ENCODE results near the gene LACTB.
"Not testable (repeated sequence)": the region's sequence is repeated elsewhere in the genome, so short reads cannot be mapped to it uniquely, and the experiment has no call there.

Gene LACTB

GRCh38 chr15:63083541-63083940, 38.1 kb upstream of the LACTB start:
- ATAC-seq (no peak), DNase-seq (no peak)
- Mint-ChIP-seq H3K9me3 (no peaks in the 10 kb centered on the region), H3K4me3 (no peak overlapping the region), H3K4me1 (no peaks in the 10 kb centered on the region), H3K27me3 (peaks cover 2% of the 10 kb centered on the region), H3K36me3 (ENCODE audit: low read depth) (no peaks in the 10 kb centered on the region), H3K27ac (no peak overlapping the region)

- no peak overlapping the region for H3K4me3 Mint-ChIP-seq
- no peak for ATAC-seq
- no peaks in the 10 kb centered on the region for H3K27me3 Mint-ChIP-seq
- H3K36me3 Mint-ChIP-seq (ENCODE audit: low read depth), result no peaks in the 10 kb centered on the region
- H3K27ac Mint-ChIP-seq, result no peak overlapping the region
- no peaks in the 10 kb centered on the region for H3K4me1 Mint-ChIP-seq
- no peaks in the 10 kb centered on the region for H3K9me3 Mint-ChIP-seq
- DNase-seq, result no peak
Observed at GRCh38 chr15:63084806-63085205, 36.9 kb upstream of the LACTB start.

GRCh38 chr15:63085289-63085688, 36.4 kb upstream of the LACTB start:
- DNase-seq (no peak), ATAC-seq (no peak)
- Mint-ChIP-seq H3K4me1 (no peaks in the 10 kb centered on the region), H3K9me3 (no peaks in the 10 kb centered on the region), H3K4me3 (no peak overlapping the region), H3K27ac (no peak overlapping the region), H3K27me3 (no peaks in the 10 kb centered on the region), H3K36me3 (ENCODE audit: low read depth) (no peaks in the 10 kb centered on the region)

- Mint-ChIP-seq H3K4me3 (no peak overlapping the region), H3K9me3 (no peaks in the 10 kb centered on the region), H3K27me3 (no peaks in the 10 kb centered on the region), H3K27ac (no peak overlapping the region), H3K4me1 (no peaks in the 10 kb centered on the region), H3K36me3 (ENCODE audit: low read depth) (no peaks in the 10 kb centered on the region)
- ATAC-seq (no peak), DNase-seq (no peak)
Observed at GRCh38 chr15:63086271-63086670, 35.4 kb upstream of the LACTB start.

GRCh38 chr15:63086947-63087346, 34.7 kb upstream of the LACTB start:
- H3K36me3 Mint-ChIP-seq (ENCODE audit: low read depth), result no peaks in the 10 kb centered on the region
- DNase-seq, result no peak
- no peaks in the 10 kb centered on the region for H3K9me3 Mint-ChIP-seq
- no peaks in the 10 kb centered on the region for H3K4me1 Mint-ChIP-seq
- H3K27me3 Mint-ChIP-seq, result no peaks in the 10 kb centered on the region
- no peak overlapping the region for H3K27ac Mint-ChIP-seq
- H3K4me3 Mint-ChIP-seq, result no peak overlapping the region
- no peak for ATAC-seq

GRCh38 chr15:63088533-63089245, 33.0 kb upstream of the LACTB start:
- H3K9me3 Mint-ChIP-seq, result no peaks in the 10 kb centered on the region
- H3K36me3 Mint-ChIP-seq (ENCODE audit: low read depth), result no peaks in the 10 kb centered on the region
- no peak overlapping the region for H3K4me3 Mint-ChIP-seq
- no peaks in the 10 kb centered on the region for H3K27me3 Mint-ChIP-seq
- H3K27ac Mint-ChIP-seq, result no peak overlapping the region
- H3K4me1 Mint-ChIP-seq, result no peaks in the 10 kb centered on the region
- ATAC-seq, result no peak
- no peak for DNase-seq

- H3K27ac Mint-ChIP-seq, result no peak overlapping the region
- no peaks in the 10 kb centered on the region for H3K27me3 Mint-ChIP-seq
- no peaks in the 10 kb centered on the region for H3K4me1 Mint-ChIP-seq
- H3K36me3 Mint-ChIP-seq (ENCODE audit: low read depth), result no peaks in the 10 kb centered on the region
- no peaks in the 10 kb centered on the region for H3K9me3 Mint-ChIP-seq
- DNase-seq (no peak), ATAC-seq (no peak)
- H3K4me3 Mint-ChIP-seq, result no peak overlapping the region
Observed at GRCh38 chr15:63089260-63090043, 32.2 kb upstream of the LACTB start.

GRCh38 chr15:63090472-63090871, 31.2 kb upstream of the LACTB start:
- ATAC-seq (no peak), DNase-seq (no peak)
- Mint-ChIP-seq H3K4me3 (no peak overlapping the region), H3K27ac (no peak overlapping the region), H3K36me3 (ENCODE audit: low read depth) (no peaks in the 10 kb centered on the region), H3K27me3 (no peaks in the 10 kb centered on the region), H3K4me1 (no peaks in the 10 kb centered on the region), H3K9me3 (no peaks in the 10 kb centered on the region)

GRCh38 chr15:63090887-63091286, 30.8 kb upstream of the LACTB start:
- H3K27ac Mint-ChIP-seq, result no peak overlapping the region
- no peaks in the 10 kb centered on the region for H3K4me1 Mint-ChIP-seq
- ATAC-seq, result no peak
- DNase-seq, result no peak
- H3K27me3 Mint-ChIP-seq, result no peaks in the 10 kb centered on the region
- H3K36me3 Mint-ChIP-seq (ENCODE audit: low read depth), result no peaks in the 10 kb centered on the region
- no peaks in the 10 kb centered on the region for H3K9me3 Mint-ChIP-seq
- H3K4me3 Mint-ChIP-seq, result no peak overlapping the region

GRCh38 chr15:63091679-63092446, 29.8 kb upstream of the LACTB start:
- Mint-ChIP-seq H3K9me3 (no peaks in the 10 kb centered on the region), H3K27ac (no peak overlapping the region), H3K36me3 (ENCODE audit: low read depth) (no peaks in the 10 kb centered on the region), H3K27me3 (no peaks in the 10 kb centered on the region), H3K4me3 (no peak overlapping the region), H3K4me1 (peaks cover under 1% of the 10 kb centered on the region)
- ATAC-seq, result no peak
- no peak for DNase-seq

- Mint-ChIP-seq H3K36me3 (ENCODE audit: low read depth) (no peaks in the 10 kb centered on the region), H3K27me3 (no peaks in the 10 kb centered on the region), H3K27ac (no peak overlapping the region), H3K4me1 (peaks cover 4% of the 10 kb centered on the region), H3K4me3 (no peak overlapping the region), H3K9me3 (no peaks in the 10 kb centered on the region)
- DNase-seq (peak; percentile 79), ATAC-seq (peak; percentile 81)
Observed at GRCh38 chr15:63093486-63094205, 28.0 kb upstream of the LACTB start.

GRCh38 chr15:63094495-63094931, 27.1 kb upstream of the LACTB start:
- Mint-ChIP-seq H3K27ac (no peak overlapping the region), H3K27me3 (no peaks in the 10 kb centered on the region), H3K9me3 (no peaks in the 10 kb centered on the region), H3K4me3 (no peak overlapping the region), H3K36me3 (ENCODE audit: low read depth) (no peaks in the 10 kb centered on the region), H3K4me1 (peaks cover 4% of the 10 kb centered on the region)
- ATAC-seq (no peak), DNase-seq (no peak)

GRCh38 chr15:63096178-63096577, 25.5 kb upstream of the LACTB start:
- Mint-ChIP-seq H3K27ac (no peak overlapping the region), H3K4me3 (no peak overlapping the region), H3K9me3 (no peaks in the 10 kb centered on the region), H3K36me3 (ENCODE audit: low read depth) (no peaks in the 10 kb centered on the region), H3K4me1 (peaks cover 4% of the 10 kb centered on the region), H3K27me3 (peaks cover 2% of the 10 kb centered on the region)
- ATAC-seq (no peak), DNase-seq (no peak)

- not testable (repeated sequence) for H3K27me3 Mint-ChIP-seq; H3K9me3 Mint-ChIP-seq; DNase-seq; H3K36me3 Mint-ChIP-seq (ENCODE audit: low read depth); H3K4me3 Mint-ChIP-seq; ATAC-seq; H3K27ac Mint-ChIP-seq; H3K4me1 Mint-ChIP-seq
Observed at GRCh38 chr15:63098901-63099300, 22.8 kb upstream of the LACTB start.

Measured in activated naive CD8-positive, alpha-beta T cell treated with anti-CD3 and anti-CD28 coated beads, Interleukin-2, amount 50 U/mL, for 24 hours (primary cell).